ENCODE measurements around the gene CSN1S1. TPM values are rescaled to one million over a fixed set of nuclear protein-coding genes. Genes with fewer than 3 reads are reported as not detected.

The CSN1S1 gene
- total and polyA plus RNA-seq, 2 experiments from 2014 or later = not detected

DNA sequence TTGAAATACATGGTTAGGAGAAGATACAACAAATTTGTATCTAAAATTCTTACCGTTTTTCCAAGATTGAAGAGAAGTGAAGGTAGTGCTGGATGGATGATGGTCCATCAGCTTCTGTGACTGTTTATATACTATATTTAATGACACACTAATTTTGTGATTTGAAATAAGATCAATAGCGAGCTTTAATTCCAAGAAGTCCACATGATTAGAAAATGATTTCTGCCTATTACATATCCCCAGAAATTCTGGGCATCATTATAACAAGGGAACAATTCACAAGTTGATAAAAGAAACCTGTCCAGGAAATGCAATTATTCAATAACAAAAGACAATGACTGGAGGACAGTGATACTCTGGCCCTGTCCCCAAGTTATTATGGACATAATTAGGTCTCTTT, 34.8 kb downstream of the CSN1S1 start, which contains the start of gene CSN2:
Gene CSN2 (minus strand): TSS at position 101 of the 400 bp plus-strand sequence. CDS start 4,733 bp downstream, outside the sequence.
- Histone ChIP-seq H3K4me3 (no peak within 1 kb of the TSS), H3K36me3 (no peaks in the 10 kb centered on the region), H3K27ac (no peak within 1 kb of the TSS), H3K4me1 (ENCODE audit: low read depth) (no peaks in the 10 kb centered on the region), H3K9me3 (ENCODE audit: low read depth) (no peaks in the 10 kb centered on the region), H3K27me3 (no peaks in the 10 kb centered on the region)
- TF ChIP-seq, protein P1, sequence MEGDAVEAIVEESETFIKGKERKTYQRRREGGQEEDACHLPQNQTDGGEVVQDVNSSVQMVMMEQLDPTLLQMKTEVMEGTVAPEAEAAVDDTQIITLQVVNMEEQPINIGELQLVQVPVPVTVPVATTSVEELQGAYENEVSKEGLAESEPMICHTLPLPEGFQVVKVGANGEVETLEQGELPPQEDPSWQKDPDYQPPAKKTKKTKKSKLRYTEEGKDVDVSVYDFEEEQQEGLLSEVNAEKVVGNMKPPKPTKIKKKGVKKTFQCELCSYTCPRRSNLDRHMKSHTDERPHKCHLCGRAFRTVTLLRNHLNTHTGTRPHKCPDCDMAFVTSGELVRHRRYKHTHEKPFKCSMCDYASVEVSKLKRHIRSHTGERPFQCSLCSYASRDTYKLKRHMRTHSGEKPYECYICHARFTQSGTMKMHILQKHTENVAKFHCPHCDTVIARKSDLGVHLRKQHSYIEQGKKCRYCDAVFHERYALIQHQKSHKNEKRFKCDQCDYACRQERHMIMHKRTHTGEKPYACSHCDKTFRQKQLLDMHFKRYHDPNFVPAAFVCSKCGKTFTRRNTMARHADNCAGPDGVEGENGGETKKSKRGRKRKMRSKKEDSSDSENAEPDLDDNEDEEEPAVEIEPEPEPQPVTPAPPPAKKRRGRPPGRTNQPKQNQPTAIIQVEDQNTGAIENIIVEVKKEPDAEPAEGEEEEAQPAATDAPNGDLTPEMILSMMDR (IDR thresholded peaks at IDR 0.05; ENCODE audit: low read depth, low read length) = no peak
- DNase-seq (ENCODE audit: low read depth in 1 of 2, low spot score in 1 of 2) = no peak

DNA sequence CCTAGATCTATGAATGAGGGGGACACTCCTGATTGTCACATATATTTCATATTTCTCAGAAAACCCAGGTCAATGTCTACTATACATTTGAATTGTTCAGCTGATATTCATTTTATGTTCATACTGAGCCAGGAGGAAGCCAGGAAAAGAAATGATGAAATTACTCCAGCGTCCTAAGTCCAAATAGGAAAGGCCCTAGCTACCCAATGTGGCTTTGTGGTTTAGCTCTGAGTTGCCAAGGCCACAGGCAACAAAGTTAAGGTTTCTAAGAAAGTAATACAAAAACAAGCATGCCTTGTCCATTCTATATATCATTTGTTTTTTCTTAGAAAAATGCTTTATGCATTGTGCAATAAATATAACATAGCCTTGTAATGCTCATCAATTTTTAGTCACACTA, 39.2 kb downstream of the CSN1S1 start:
- Histone ChIP-seq H3K36me3 (no peaks in the 10 kb centered on the region), H3K27ac (no peak overlapping the region), H3K4me1 (ENCODE audit: low read depth) (no peaks in the 10 kb centered on the region), H3K27me3 (no peaks in the 10 kb centered on the region), H3K4me3 (no peak overlapping the region), H3K9me3 (ENCODE audit: low read depth) (no peaks in the 10 kb centered on the region)
- TF ChIP-seq, protein P1 (IDR thresholded peaks at IDR 0.05; ENCODE audit: low read depth, low read length) = no peak
- peak in 1 of 2 donors; percentile 44 for DNase-seq (ENCODE audit: low read depth in 1 of 2, low spot score in 1 of 2)

DNA sequence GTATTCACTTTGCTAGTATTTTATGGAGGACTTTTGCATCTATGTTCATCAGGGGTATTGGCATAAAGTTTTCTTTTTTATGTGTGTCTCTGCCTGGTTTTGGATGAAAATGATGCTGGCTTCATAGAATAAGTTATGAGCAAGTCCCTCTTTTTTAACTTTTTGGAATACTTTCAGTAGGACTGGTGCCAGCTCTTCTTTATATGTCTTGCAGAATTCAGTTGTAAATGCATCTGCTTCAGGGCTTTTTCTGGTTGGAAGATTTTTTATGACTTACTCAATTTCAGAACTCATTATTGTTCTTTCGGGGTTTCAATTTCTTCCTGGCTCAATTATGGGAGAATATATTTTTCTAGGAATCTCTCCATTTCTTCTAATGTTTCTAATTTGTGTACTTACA, 43.8 kb downstream of the CSN1S1 start:
- Histone ChIP-seq H3K9me3 (ENCODE audit: low read depth) (no peaks in the 10 kb centered on the region), H3K36me3 (no peaks in the 10 kb centered on the region), H3K27me3 (no peaks in the 10 kb centered on the region), H3K4me1 (ENCODE audit: low read depth) (no peaks in the 10 kb centered on the region), H3K27ac (no peak overlapping the region), H3K4me3 (no peak overlapping the region)
- DNase-seq (ENCODE audit: low read depth in 1 of 2, low spot score in 1 of 2) = no peak
- TF ChIP-seq, protein P1 (IDR thresholded peaks at IDR 0.05; ENCODE audit: low read depth, low read length) = no peak

DNA sequence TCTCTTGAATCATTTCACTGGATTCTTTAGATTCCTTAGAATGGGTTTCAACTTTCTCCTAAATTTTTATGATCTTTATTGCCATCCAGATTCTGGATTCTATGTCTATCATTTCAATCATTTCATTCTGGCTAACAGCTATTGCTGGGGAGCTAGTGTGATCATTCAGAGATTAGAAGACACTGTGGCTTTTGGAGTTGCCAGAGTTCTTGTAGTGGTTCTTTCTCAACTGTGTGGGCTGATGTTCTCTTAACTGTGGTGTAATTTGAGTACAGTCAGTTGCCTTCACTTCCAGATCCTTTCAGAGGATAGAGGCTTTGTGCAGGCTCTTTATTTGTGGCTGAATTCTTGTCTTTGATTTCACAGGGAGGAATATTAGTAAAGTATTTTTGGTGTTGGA, 46.7 kb downstream of the CSN1S1 start:
- Histone ChIP-seq H3K36me3 (no peaks in the 10 kb centered on the region), H3K4me1 (ENCODE audit: low read depth) (no peaks in the 10 kb centered on the region), H3K27me3 (no peaks in the 10 kb centered on the region), H3K4me3 (no peak overlapping the region), H3K9me3 (ENCODE audit: low read depth) (no peaks in the 10 kb centered on the region), H3K27ac (no peak overlapping the region)
- peak in 1 of 2 donors; percentile 38 for DNase-seq (ENCODE audit: low read depth in 1 of 2, low spot score in 1 of 2)
- TF ChIP-seq, protein P1 (IDR thresholded peaks at IDR 0.05; ENCODE audit: low read depth, low read length) = no peak

DNA sequence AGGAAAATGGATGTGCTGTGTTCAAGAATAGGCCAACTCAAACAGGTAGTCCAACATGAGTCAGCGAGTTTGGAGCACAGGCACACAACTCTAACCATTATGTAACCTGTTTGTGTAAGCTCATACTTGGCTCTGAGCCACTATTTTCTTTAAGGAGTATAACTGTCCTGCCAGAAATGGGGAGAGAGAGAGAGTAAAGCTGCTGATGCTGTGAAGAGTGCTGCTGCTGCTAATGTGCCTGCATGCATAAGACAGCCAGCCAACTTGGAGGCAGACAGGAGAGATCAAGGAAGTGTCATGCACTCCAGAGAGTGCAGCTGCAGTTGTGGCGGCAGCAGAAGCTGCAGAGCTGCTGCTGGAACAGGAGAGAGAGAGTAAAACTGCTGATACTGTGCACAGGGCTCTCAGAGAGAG, 53.2 kb downstream of the CSN1S1 start:
- Histone ChIP-seq H3K27me3 (no peaks in the 10 kb centered on the region), H3K27ac (no peak overlapping the region), H3K36me3 (no peaks in the 10 kb centered on the region), H3K9me3 (ENCODE audit: low read depth) (no peaks in the 10 kb centered on the region), H3K4me1 (ENCODE audit: low read depth) (peaks cover 7% of the 10 kb centered on the region), H3K4me3 (no peak overlapping the region)
- TF ChIP-seq, protein P1 (IDR thresholded peaks at IDR 0.05; ENCODE audit: low read depth, low read length) = no peak
- DNase-seq (ENCODE audit: low read depth in 1 of 2, low spot score in 1 of 2) = peak; percentile 47 to 81

DNA sequence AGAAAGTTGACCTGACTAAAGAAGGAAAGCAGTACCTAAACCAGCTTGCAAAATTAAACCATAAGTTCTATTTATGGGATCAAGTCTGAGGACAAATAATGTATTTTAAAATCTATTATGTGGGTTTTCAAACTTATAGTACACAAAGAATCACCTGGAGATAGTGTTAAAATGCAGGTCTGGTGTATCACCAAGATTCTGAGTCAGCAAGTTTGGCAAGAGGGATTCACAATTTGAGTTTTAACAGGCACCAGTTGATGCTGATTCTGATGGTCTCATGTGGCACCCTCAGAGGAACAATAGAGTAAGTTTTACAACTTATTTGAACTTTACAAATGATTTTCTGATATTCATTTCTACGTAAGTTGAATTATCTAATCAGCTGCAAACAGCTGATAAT, 55.8 kb downstream of the CSN1S1 start:
- H3K4me1 ChIP-seq (ENCODE audit: low read depth) = peaks cover 32% of the 10 kb centered on the region
- H3K36me3 ChIP-seq = no peaks in the 10 kb centered on the region
- H3K27me3 ChIP-seq = no peaks in the 10 kb centered on the region
- no peaks in the 10 kb centered on the region for H3K9me3 ChIP-seq (ENCODE audit: low read depth)
- no peak overlapping the region for H3K27ac ChIP-seq
- TF ChIP-seq, protein P1 (IDR thresholded peaks at IDR 0.05; ENCODE audit: low read depth, low read length) = no peak
- no peak for DNase-seq (ENCODE audit: low read depth in 1 of 2, low spot score in 1 of 2)
- H3K4me3 ChIP-seq = no peak overlapping the region

Measured in cardiac muscle cell (in vitro differentiated cells and primary cell).